Activated CD4-positive, CD25-positive, alpha-beta regulatory T cell (primary cell): ENCODE measurements around the gene NPIPB12.
"Not testable (repeated sequence)": the region's sequence is repeated elsewhere in the genome, so short reads cannot be mapped to it uniquely, and the experiment has no call there.

ENCODE experiments used
- DNase-seq, 4 experiments: peaks; one replicate each; lab custom pipeline; 2025; lab: John Stamatoyannopoulos, UW

NPIPB12 gene

GRCh38 chr16:29506308-29506707 is at the start of gene NPIPB12:
TSS of gene NPIPB12 (minus strand) at chr16:29506408.
- DNase-seq, result not testable (repeated sequence)

- DNase-seq, result not testable (repeated sequence)
These were observed 15.3 kb upstream of the NPIPB12 start for GRCh38 chr16:29521520-29521919.

DNA sequence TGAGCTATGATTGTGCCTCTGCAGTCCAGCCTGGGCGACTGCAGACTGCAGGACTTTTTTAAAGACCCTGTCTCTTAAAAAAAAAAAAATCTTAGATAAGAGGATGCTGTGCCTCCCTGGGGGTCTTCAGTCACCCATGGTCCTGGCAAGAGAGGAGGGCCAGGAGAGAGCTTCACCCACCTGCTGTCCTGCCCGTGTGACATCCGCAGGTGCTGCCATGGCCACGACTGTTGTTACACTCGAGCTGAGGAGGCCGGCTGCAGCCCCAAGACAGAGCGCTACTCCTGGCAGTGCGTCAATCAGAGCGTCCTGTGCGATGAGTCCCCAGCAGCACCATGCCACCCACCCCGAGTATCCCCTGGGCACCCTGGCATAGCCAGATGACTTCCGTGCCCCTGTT is 23.9 kb downstream of the NPIPB12 start:
- DNase-seq, result not testable (repeated sequence)

- not testable (repeated sequence) for DNase-seq
These were observed 34.1 kb downstream of the NPIPB12 start for GRCh38 chr16:29472065-29472464.

DNA sequence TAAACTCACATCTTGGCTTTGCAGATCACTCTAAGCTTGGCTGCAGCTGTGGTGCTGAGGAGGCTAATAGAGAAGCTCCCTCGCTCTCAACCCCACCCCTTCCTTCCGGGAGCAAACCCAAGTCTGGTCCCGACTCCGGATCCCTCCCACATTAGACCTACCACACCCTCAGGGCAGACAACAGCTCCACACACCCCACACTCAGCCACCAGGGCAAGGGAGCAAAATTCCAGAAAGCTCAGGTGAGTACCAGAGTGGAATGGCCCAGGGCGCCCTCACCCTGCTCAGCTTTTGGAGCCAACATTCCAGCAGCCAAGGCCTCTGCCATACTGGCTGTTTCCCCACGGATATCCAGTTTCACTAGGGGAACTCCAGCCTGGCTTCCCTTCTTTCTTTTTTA is 36.5 kb downstream of the NPIPB12 start:
- not testable (repeated sequence) for DNase-seq

- not testable (repeated sequence) for DNase-seq
These were observed 38.4 kb downstream of the NPIPB12 start for GRCh38 chr16:29467654-29468366.

- not testable (repeated sequence) for DNase-seq
These were observed 39.3 kb downstream of the NPIPB12 start for GRCh38 chr16:29466904-29467303.

GRCh38 chr16:29465985-29466824 is 40.0 kb downstream of the NPIPB12 start:
- DNase-seq, result not testable (repeated sequence)

DNA sequence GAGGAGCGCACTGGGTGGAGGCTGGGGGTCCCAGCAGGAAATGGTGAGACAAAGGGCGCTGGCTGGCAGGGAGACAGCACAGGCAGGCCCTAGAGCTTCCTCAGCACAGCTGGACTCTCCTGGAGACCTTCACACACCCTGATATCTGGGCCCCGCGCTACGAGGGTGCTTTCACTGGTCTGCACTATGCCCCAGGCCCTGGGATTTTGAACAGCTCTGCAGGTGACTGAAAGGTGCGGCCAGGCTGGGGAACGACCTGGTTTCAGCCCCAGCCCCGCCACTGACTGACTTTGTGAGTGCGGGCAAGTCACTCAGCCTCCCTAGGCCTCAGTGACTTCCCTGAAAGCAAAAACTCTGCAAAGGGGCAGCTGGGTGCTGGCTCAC is 45.6 kb downstream of the NPIPB12 start:
- DNase-seq, result not testable (repeated sequence)

DNA sequence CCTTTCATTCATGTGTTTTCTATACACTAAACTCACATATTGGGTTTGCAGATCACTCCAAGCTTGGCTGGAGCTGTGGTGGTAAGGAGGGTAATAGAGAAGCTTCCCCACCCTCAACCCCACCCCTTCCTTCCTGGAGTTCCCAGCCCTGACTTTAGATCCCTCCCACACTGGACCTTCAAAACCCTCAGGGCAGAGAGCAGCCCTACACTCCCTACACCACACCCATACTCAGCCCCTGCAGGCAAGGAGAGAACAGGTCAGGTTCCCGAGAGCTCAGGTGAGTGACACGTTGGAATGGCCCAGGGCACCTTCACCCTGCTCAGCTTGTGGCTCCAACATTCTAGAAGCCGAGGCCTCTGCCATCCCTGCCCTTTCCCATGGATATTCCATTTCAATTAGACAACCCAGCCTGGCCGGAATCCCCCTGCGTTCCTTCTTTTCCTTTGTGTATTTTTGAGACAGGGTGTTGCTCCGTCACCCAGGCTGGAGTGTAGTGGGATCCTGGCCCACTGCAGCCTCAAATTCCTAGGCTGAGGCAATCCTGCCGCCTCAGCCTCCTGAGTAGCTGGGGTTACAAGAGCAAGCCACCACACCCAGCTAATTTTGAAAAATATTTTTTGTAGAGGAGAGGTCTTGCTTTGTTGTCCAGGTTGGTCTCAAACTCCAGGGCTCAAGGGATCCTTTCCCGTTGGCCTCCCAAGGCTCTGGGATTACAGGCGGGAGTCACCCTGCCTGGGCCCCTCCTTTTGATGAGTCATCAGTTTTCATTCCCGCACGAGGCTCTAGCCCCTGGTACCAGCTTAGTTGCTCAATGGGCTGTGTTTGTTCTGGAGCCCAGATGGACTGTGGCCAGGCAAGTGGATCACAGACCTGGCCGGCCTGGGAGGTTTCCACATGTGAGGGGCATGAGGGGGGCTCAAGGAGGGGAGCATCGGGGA is 46.2 kb downstream of the NPIPB12 start, which contains the start of gene SULT1A4:
Gene SULT1A4 (plus strand): TSS at position 208 of the 941 bp plus-strand sequence. CDS start 1,473 bp downstream, outside the sequence.
- not testable (repeated sequence) for DNase-seq

- not testable (repeated sequence) for DNase-seq
These were observed 48.5 kb downstream of the NPIPB12 start for GRCh38 chr16:29457660-29458059.

- DNase-seq, result not testable (repeated sequence)
These were observed 51.4 kb downstream of the NPIPB12 start for GRCh38 chr16:29454828-29455227.

DNA sequence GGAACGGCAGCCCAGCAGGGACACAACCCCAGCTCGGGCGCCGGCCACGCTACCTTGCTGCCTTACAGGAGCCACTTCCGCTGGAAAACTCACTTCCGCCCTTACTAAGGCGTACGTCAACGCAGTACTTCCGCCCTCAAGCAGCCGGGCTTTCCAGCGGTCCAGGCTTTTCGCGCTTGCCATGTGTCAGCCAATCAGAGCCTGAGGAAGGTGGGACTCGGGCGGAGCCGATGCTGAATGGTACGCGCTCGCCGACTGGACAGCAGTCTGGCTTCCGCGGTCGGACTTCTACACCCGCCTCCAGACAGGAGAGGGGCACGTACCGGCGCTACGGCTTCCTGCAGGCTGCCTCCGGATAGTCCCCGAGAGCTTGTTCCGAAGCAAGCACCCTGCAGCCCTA is 51.9 kb downstream of the NPIPB12 start, which contains the start of the genes BOLA2 and SLX1B:
Gene BOLA2 (minus strand): TSS at position 83 of the 400 bp plus-strand sequence. CDS start 98 bp downstream, outside the sequence.
Gene SLX1B (plus strand): TSS at position 265 of the 400 bp plus-strand sequence.
- not testable (repeated sequence) for DNase-seq

DNA sequence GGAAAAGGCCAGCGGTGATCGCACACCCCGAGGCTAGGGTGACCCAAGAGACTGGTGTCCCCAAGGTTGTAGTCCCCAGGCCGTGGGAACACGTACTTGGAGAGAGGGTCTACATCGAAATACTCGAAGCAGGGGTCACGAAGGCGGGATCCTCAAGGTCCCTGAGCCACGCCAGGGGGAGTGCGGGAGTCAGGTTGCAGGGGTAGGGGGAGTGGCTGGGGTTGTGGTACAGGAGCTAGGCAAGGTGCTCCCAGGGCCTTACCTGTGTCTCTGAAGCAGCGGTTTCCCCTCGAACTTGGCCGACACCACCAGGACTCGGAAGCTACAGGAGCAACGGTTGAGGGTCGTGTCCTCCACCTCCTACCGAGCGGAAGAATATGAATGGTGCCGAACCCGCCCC is 52.5 kb downstream of the NPIPB12 start:
- DNase-seq, result not testable (repeated sequence)
